Type B pancreatic cell (in vitro differentiated cells): ENCODE measurements around the gene RBM39. TPM values are rescaled to one million over a fixed set of nuclear protein-coding genes. Genes with fewer than 3 reads are reported as not detected.
"Not testable (repeated sequence)": the region's sequence is repeated elsewhere in the genome, so short reads cannot be mapped to it uniquely, and the experiment has no call there.

Experiments
- DNase-seq: peaks from one replicate; pipeline ENCODE4 v3.0.0; 2021; ENCODE audit warnings: mixed read lengths; ENCODE audit not compliant: unreplicated experiment; ENCODE audit errors: extremely low spot score
- H3K27ac Mint-ChIP-seq: 2 replicates; pipeline ENCODE4 v1.8.0; 2021; ENCODE audit warnings: mild to moderate bottlenecking, mixed read lengths
- H3K27me3 Mint-ChIP-seq: 2 replicates; pipeline ENCODE4 v1.8.0; 2021; ENCODE audit warnings: mixed read lengths
- H3K36me3 Mint-ChIP-seq: 2 replicates; pipeline ENCODE4 v1.8.0; 2021; ENCODE audit warnings: mixed read lengths
- H3K4me1 Mint-ChIP-seq: one replicate; pipeline ENCODE4 v1.8.0; 2021; ENCODE audit warnings: mixed read lengths; ENCODE audit not compliant: unreplicated experiment
- H3K4me3 Mint-ChIP-seq: 2 replicates; pipeline ENCODE4 v1.8.0; 2021; ENCODE audit warnings: mild to moderate bottlenecking, mixed read lengths
- H3K9me3 Mint-ChIP-seq: 2 replicates; pipeline ENCODE4 v1.8.0; 2021; ENCODE audit warnings: mixed read lengths
- total RNA-seq: library from RNA; stranded (reverse); gene quantifications from 2 replicates; pipeline ENCODE4 v1.2.1, GENCODE V29; 2021; ENCODE audit warnings: low replicate concordance
- TF ChIP-seq, protein P1 (sequence below): fragments of 200-600 bp; sonication (generic); conservative IDR thresholded peaks from 2 replicates; pipeline ENCODE4 v1.5.0; 2021; ENCODE audit warnings: antibody characterized with exemption, mild to moderate bottlenecking

Gene RBM39
- total RNA-seq, 1 donor from 2014 or later: 398 TPM

DNA sequence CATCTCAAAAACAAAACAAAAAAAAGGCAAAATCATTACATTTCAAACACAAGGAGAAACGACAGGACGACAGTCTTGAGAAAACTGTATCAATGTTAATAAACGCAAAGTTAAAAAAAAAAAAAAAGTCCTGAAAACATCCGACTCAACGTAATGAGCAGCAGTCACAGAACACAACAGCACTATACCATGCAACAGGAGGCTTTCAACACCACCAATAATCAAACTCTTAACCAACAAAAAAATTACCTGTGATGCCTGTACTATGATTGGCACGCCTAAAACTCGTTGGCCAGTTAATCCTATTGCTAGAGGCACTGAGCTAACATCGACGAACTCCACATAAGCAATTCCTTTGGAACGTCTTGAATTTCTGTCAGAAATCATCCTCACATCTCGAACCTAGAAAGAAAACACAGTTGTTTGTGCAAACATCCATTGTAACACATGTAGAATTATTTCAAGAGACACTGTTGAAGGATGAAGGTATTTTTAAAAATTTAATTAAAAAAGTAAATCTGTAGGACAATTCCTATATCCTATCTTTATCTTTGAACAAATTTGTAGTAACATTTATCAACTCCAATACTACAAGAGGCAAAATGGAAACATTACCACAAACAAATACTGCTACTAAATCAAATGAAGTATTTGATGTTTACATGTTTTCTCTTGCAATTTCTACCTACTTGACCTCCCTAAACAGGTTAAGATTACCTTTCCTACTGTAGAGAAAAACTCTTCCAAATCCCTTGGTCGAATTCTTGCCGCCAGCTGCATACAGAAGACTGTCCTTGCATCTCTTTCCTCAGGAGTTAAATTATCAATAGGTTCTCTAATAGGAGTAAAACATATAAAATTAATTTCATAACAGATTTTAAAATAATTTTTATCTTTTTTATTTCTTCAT is 17.5 kb downstream of the RBM39 start:
- TF ChIP-seq, protein P1, sequence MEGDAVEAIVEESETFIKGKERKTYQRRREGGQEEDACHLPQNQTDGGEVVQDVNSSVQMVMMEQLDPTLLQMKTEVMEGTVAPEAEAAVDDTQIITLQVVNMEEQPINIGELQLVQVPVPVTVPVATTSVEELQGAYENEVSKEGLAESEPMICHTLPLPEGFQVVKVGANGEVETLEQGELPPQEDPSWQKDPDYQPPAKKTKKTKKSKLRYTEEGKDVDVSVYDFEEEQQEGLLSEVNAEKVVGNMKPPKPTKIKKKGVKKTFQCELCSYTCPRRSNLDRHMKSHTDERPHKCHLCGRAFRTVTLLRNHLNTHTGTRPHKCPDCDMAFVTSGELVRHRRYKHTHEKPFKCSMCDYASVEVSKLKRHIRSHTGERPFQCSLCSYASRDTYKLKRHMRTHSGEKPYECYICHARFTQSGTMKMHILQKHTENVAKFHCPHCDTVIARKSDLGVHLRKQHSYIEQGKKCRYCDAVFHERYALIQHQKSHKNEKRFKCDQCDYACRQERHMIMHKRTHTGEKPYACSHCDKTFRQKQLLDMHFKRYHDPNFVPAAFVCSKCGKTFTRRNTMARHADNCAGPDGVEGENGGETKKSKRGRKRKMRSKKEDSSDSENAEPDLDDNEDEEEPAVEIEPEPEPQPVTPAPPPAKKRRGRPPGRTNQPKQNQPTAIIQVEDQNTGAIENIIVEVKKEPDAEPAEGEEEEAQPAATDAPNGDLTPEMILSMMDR: no peak
- H3K27ac Mint-ChIP-seq: peak overlapping the region; percentile 65

DNA sequence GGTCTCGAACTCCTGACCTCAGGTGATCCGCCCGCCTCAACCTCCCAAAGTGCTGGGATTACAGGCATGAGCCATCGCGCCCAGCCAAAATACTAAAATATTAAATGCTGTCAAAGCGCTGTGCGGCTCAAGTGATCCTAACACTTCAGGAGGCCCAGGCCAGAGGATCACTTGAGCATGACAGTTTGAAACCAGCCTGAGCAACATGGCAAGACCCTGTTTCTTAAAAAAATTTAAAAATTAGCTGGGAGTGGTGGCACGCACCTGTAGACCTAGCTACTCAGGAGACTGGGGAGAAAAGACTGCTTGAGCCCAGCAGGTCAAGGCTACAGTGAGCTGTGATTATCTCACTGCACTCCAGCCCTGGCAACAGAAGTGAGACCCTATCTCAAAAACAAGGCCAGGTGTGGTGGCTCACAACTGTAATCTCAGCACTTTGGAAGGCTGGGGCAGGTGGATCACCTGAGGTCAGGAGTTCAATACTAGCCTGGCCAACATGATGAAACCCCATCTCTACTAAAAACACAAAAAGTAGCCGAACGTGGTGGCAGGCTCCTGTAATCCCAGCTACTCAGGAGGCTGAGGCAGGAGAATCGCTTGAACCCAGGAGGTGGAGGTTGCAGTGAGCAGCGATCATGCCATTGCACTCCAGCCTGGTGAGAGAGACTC is 18.3 kb downstream of the RBM39 start:
- DNase-seq, H3K4me3 Mint-ChIP-seq, H3K27me3 Mint-ChIP-seq, H3K4me1 Mint-ChIP-seq, H3K9me3 Mint-ChIP-seq: not testable (repeated sequence)
- Mint-ChIP-seq H3K36me3 (peaks cover 41% of the 10 kb centered on the region), H3K27ac (peak overlapping the region; percentile 31)

More for the DNA sequence above, 17.5 kb downstream of the RBM39 start:
- Mint-ChIP-seq H3K4me3 (no peak overlapping the region), H3K36me3 (peaks cover 41% of the 10 kb centered on the region), H3K27me3 (no peaks in the 10 kb centered on the region), H3K9me3 (no peaks in the 10 kb centered on the region), H3K4me1 (no peaks in the 10 kb centered on the region)
- no peak for DNase-seq

DNA sequence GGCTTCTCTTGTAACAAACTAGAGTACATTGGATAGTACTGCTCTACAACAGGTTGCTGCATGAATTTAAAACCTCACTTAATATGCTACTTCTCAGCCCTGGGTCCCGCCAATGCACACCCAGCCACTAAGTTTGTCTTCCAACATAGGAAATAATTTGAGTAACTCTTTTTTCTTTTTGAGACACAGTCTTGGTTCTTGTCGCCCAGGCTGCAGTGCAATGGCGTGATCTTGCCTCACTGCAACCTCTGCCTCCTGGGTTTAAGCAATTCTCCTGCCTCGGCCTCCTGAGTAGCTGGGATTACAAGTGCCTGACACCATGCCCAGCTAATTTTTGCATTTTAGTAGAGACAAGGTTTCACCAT is 18.8 kb downstream of the RBM39 start:
- H3K27me3 Mint-ChIP-seq, DNase-seq, H3K4me1 Mint-ChIP-seq, H3K9me3 Mint-ChIP-seq, H3K4me3 Mint-ChIP-seq: not testable (repeated sequence)
- Mint-ChIP-seq H3K36me3 (peaks cover 41% of the 10 kb centered on the region), H3K27ac (peak overlapping the region; percentile 50)

DNA sequence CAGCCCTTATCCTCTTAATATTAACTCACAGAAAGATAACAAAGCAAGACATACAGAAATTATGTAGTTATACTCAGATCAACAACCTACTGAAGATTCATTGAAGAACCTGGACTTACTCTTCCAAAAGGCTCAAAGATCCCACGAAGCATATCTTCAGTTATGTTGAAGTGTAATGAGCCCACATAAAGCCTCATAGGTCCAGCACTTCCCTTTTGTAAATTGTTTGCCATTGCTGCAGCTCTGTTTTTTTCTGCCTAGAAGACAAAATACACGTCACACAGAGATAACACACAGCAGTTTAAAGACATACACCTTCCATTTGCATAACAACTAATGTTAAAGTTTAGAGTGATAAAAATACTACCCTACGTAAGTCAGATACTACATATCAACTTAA is 20.4 kb downstream of the RBM39 start:
- no peaks in the 10 kb centered on the region for H3K27me3 Mint-ChIP-seq
- TF ChIP-seq, protein P1: no peak

DNA sequence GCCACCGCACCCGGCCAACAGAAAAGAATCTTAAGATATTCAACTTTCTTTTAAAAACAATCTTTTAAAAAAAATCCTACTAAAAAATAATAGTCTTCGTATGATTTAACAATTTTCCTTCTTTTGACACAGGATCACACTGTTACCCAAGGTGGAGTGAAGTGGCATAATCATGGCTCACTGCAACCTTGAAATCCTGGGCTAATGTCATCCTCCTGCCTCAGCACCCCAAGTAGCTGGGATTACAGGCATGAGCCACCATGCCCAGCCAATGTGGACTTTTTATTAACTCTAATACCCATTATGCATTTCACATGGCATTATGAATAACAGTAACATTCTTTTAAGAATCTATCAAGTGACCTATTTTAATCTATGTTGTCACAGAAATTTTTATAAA is 20.8 kb downstream of the RBM39 start:
- no peak for DNase-seq
- H3K27ac Mint-ChIP-seq: peak overlapping the region; percentile 46
- H3K4me1 Mint-ChIP-seq: no peaks in the 10 kb centered on the region
- H3K4me3 Mint-ChIP-seq: no peak overlapping the region
- H3K27me3 Mint-ChIP-seq: no peaks in the 10 kb centered on the region
- TF ChIP-seq, protein P1: no peak
- peaks cover 37% of the 10 kb centered on the region for H3K36me3 Mint-ChIP-seq
- no peaks in the 10 kb centered on the region for H3K9me3 Mint-ChIP-seq

More for the DNA sequence above, 20.4 kb downstream of the RBM39 start:
- Mint-ChIP-seq H3K4me1 (no peaks in the 10 kb centered on the region), H3K9me3 (no peaks in the 10 kb centered on the region), H3K27ac (peak overlapping the region; percentile 46), H3K36me3 (peaks cover 38% of the 10 kb centered on the region), H3K4me3 (no peak overlapping the region)
- DNase-seq: no peak

DNA sequence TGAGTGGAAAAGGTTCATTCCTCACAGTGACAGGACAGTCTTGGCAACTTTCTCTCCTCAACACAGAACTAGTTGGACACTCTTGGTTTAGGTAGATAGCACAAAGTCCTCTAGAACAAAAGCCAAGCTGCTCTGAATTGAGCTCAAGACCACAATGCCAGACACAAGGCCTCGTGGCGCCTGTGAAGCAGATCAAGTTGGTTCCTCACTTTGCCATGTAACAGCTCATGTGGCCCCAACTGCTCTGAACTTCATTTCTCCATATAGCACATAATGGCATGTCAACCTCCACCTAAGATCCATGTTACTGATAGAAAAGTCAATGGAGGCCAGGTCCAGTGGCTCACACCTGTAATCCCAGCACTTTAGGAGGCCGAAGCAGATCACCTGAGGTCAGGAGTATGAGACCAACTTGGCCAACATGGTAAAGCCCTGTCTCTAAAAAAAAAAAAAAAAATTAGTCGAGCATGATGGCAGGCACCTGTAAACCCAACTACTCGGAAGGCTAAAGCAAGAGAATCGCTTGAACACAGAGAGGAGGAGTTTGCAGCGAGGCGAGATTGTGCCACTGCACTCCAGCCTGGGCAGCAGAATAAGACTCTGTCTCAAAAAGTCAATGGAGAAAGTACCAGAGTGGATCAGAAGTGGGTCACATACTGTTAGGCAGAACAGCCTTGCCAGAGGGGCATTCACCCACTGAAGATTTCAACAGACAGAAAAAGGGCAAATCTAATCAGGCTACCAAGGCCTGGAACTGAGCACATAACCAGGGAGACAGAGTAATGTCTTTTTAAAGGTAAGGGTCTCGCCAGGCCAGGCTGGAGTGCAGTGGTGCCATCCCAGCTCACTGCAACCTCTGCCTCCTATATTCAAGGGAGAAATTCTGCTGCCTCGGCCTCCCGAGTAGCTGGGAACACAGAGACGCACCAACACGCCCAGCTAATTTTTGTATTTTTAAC is 21.6 kb downstream of the RBM39 start:
- Mint-ChIP-seq H3K36me3 (peaks cover 41% of the 10 kb centered on the region), H3K4me3 (no peak overlapping the region), H3K4me1 (no peaks in the 10 kb centered on the region), H3K27me3 (no peaks in the 10 kb centered on the region), H3K27ac (peak overlapping the region; percentile 39), H3K9me3 (no peaks in the 10 kb centered on the region)
- TF ChIP-seq, protein P1: no peak
- DNase-seq: no peak
